GM10266 (cell line): ENCODE measurements around the gene CRYGA.

Experiments
- DNase-seq: peaks from one replicate; pipeline ENCODE4 v3.0.0; 2012; ENCODE audit errors: extremely low spot score
- CTCF ChIP-seq: IDR thresholded peaks from 2 replicates; pipeline ENCODE4 v1.5.1; 2012; ENCODE audit warnings: mild to moderate bottlenecking, low read depth; ENCODE audit not compliant: control insufficient read depth, insufficient read depth; ENCODE audit errors: missing control alignments

The CRYGA gene, protein sequence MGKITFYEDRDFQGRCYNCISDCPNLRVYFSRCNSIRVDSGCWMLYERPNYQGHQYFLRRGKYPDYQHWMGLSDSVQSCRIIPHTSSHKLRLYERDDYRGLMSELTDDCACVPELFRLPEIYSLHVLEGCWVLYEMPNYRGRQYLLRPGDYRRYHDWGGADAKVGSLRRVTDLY

GRCh38 chr2:208163489-208163888 lies at the start of gene CRYGA:
TSS of gene CRYGA (minus strand) at chr2:208163589. CDS start at chr2:208163556, 33 bp downstream.
- no peak for DNase-seq
- no peak for TF ChIP-seq CTCF

DNA sequence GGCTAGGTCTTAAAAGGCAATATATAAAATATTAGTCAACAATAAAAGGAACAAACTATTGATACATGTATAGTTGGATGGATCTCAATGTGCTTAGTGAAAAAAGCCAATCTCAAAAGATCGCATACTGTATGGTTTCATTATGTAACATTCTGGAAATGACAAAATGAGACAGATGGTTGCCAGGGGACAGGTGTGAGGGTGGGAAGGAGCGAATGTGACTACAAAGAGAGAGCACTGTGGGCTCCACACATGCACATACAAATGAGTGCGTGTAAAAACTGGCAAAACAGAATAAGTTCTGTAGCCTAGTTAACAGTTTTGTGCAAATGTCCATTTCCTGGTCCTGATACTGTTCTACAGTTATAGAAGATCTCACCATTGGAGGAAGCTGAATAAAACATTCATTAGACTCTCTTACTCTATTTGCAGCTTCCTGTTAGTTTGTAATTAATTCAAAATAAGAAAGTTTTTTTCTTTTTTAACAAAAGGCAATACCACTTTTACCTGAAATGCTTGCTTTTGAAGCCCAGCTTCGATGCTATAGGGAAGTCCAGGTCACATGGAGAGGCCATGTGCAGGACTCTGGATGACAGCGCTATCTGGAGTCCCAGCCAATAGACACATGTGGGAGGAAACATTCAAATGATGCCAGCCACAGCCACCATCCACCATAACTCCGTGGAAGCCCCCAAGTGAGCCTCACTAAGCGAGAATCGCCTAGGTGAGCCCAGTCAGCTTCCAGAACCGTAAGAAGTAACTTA lies 47.5 kb upstream of the CRYGA start:
- TF ChIP-seq CTCF, result no peak
- no peak for DNase-seq

DNA sequence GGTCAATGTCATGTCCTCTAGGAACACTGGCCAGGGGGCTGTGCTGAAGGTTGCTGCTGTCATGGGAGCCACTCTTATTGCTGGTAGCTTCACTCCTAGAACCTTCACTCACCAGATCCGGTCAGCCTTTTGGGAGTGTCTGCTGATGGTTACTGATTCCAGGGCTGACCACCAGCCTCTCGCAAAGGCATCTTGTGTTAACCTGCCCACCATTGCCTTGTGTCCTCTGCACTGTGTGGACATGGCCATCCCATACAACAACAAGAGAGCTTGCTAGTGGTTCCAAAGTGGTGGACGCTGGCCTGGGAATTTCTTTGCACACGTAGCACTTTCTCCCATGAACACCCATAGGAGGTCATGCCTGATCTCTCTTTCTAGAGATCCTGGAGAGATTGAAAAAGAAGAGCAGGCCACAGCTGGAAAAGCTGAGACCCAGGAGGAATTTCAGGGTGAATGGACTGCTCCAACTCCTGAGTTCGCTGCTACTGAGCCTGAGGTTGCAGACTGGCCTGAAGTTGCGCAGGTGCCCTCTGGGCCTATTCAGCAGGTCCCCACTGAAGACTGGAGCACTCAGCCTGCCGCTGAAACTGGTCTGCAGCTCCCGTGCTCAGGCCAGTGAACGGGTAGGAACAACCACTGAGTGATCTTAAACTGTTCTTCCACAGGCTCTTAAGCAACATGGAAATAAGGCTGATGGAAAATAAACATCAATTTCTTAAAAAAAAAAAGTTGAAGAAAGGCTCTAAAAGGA lies 45.1 kb upstream of the CRYGA start:
- DNase-seq, result no peak
- TF ChIP-seq CTCF, result no peak

- DNase-seq, result no peak
- no peak for TF ChIP-seq CTCF
Observed at GRCh38 chr2:208207769-208208168, 44.4 kb upstream of the CRYGA start.

DNA sequence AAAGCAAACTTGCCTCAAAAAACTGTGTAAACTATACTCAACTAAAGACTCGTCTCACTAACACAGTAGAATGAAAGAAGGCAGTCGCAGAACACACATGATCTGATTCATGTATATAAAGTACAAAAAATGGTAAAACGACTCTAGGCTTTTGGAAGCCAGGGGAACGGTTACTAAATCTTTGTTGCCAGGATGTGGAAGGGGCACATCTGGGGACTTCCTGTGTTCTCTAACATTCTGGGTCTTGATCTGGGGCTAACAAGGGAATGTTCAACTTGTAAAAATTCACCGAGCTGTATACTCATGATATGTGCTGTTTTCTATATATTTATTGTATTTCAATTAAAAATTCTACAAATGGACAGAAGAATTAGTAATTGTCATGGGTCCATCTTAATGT lies 40.8 kb upstream of the CRYGA start:
- no peak for DNase-seq
- TF ChIP-seq CTCF, result no peak

DNA sequence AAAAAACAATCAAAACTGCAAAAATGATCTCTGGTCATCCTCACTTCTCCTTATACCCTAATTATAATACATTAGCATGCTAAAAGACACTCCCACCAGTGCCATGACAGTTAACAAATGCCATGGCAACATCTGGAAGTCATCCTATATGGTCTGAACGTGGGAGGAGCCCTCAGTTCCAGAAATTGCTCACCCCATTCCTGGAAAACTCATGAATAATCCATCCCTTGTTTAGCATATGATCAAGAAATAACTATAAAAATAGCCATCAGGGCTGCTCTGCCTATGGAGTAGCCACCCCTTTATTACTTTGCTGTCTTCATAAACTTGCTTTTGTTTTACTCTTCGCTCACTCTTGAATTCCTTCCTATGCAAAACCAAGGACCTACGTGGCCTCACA lies 32.1 kb upstream of the CRYGA start:
- TF ChIP-seq CTCF, result no peak
- no peak for DNase-seq

DNA sequence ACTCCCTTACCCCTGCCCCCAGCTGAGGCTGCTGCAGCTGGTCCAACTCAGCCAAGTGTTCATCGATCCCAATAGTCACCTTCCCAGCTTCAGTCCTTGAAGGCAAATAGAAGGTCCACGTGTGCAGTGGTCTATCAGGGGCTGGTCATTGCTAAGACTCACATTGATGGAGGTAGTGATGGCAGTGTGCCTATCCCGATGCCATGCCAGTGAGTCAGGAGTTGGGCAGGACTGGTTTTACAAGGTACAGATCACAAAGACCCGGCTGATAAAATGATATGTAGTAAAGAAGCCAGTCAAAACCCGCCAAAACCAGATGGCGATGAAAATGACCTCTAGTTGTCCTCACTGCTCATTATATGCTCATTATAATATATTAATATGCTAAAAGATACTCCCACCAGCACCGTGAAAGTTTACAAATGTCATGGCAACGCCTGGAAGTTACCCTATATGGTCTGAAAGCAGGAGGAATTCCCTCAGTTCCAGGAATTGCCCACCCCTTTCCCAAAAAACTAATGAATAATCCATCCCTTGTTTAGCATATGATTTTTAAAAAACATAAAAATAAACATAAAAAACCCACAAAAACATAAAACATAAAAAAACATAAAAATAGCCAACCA lies 29.3 kb upstream of the CRYGA start:
- no peak for DNase-seq

More for the DNA sequence above, 29.3 kb upstream of the CRYGA start:
- no peak for TF ChIP-seq CTCF
